MG63 (cell line): ENCODE results near the gene TATDN3. TPM values are rescaled to one million over a fixed set of nuclear protein-coding genes. Genes with fewer than 3 reads are reported as not detected.
A peak's percentile ranks its signal among the peaks of the same experiment; 100 is the strongest.
"Not testable (repeated sequence)": the region's sequence is repeated elsewhere in the genome, so short reads cannot be mapped to it uniquely, and the experiment has no call there.

Source experiments
- DNase-seq: peaks from one replicate; pipeline ENCODE4 v3.0.0-alpha.2; 2020
- H3K27me3 ChIP-seq: fragments of 250-450 bp; sonication (Bioruptor Pico); 2 replicates; pipeline ENCODE4 v1.5.1; 2020; ENCODE audit warnings: mild to moderate bottlenecking, moderate library complexity
- H3K36me3 ChIP-seq: fragments of 250-450 bp; sonication (Bioruptor Pico); 2 replicates; pipeline ENCODE4 v1.5.1; 2020; ENCODE audit warnings: mild to moderate bottlenecking, moderate library complexity
- H3K4me3 ChIP-seq: fragments of 250-450 bp; sonication (Bioruptor Pico); 2 replicates; pipeline ENCODE4 v1.5.1; 2020; ENCODE audit warnings: mild to moderate bottlenecking, moderate library complexity
- H3K9me3 ChIP-seq: fragments of 250-450 bp; sonication (Bioruptor Pico); 2 replicates; pipeline ENCODE4 v1.5.1; 2020; ENCODE audit warnings: mild to moderate bottlenecking, moderate library complexity
- total RNA-seq: library from RNA; depleted of rRNA; stranded (reverse); fragments of >200 nt; shearing (Covaris generic); gene quantifications from 2 replicates; pipeline ENCODE4 v1.2.3, GENCODE V29; 2014; ENCODE audit warnings: low replicate concordance; rRNA removed

Gene TATDN3, protein sequence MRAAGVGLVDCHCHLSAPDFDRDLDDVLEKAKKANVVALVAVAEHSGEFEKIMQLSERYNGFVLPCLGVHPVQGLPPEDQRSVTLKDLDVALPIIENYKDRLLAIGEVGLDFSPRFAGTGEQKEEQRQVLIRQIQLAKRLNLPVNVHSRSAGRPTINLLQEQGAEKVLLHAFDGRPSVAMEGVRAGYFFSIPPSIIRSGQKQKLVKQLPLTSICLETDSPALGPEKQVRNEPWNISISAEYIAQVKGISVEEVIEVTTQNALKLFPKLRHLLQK
- 15.6 and 19.5 TPM in 2 replicates for total RNA-seq

DNA sequence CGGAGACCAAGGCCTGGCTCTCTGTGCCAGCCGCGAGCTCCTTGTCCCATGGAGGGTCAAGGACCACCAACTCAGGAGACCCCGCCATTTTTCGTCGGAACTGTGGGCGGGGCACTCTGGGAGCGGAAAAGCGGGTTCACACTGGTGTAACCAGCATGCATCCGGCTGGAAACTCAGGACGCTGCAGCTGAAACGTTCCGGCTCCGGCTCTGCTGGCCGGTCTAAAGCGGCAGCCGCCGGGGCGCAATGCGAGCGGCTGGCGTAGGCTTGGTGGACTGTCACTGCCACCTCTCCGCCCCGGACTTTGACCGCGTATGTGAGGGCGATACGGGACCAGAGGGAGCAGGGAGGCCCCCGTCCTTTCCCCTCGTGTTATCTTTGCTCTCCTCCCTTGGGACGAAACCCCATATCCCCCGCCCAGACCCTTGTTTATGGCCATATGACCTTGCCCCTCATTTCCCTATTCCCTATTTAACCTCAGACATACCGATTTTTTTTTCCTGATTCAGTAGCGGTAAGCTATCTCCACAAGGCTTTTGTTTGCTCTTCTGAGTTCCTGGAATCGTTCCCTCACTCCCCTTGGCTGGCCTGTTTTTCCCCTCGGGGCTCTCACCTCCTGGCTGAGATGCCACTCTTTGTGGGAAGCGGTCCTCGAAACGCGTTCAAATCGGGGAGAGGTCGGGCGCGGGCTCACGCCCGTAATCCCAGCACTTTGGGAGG lies at the start of gene TATDN3, which contains the start of gene NSL1:
Gene TATDN3, plus strand, starts transcription at position 219 of the 720 bp plus-strand sequence. Its CDS starts 28 bp downstream, at position 247.
Gene NSL1, minus strand, starts transcription at position 102 of the 720 bp plus-strand sequence. Its CDS starts 14 bp downstream, at position 88.
- peak; percentile 93 for DNase-seq
- H3K9me3 ChIP-seq: no peaks in the 10 kb centered on the region
- H3K36me3 ChIP-seq: no peaks in the 10 kb centered on the region
- H3K4me3 ChIP-seq: peak within 1 kb of the TSS; percentile 99
- H3K27me3 ChIP-seq: no peaks in the 10 kb centered on the region

DNA sequence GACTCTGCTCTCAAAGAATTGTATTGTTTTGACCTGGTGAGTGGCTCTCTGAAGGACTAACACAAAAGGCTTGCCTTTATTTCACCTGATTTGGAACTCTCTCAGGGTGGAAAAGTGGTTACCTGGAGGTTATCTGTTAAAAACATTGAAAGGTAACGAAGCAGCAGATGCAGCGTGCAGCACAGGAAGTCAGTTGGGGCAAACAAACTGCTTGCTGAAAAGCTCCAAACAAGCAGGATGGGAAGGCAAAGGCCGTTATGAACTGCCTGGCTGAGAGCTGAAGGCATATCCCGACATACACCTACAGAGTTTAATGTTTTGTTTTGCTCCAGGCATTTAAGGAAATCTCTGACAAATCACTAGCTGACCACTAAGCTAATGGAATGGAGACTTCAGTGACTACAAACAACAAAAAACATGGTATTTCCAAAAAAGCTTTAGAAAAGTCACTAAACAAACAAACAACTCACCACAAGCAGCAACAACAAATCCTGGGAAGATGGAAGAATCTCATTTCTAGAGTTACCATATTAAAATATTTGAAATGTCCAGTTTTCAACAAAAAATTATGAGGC lies 47.7 kb upstream of the TATDN3 start:
- H3K4me3 ChIP-seq: no peak overlapping the region
- H3K9me3 ChIP-seq: peaks cover 8% of the 10 kb centered on the region
- DNase-seq: no peak
- H3K27me3 ChIP-seq: no peaks in the 10 kb centered on the region
- H3K36me3 ChIP-seq: peaks cover 7% of the 10 kb centered on the region; the same call in 1 of the 2 replicates

DNA sequence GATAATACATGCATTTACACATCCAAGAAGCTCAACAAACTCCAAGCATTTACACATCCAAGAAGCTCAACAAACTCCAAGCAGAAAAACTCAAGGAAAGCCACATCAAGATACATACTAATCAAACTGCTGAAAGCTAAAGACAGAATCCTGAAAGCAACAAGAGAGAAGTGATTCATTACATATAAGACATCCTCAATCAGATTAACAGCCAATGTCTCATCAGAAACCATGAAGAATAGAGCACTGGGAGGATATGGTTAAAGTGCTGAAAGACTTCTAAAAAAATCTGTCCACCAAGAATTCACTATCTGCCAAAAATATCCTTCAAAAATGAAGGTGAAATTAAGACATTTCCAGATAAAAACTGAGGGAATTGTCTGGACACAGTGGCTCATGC lies 46.4 kb upstream of the TATDN3 start:
- H3K4me3 ChIP-seq: no peak overlapping the region
- H3K36me3 ChIP-seq: peaks cover 7% of the 10 kb centered on the region; the same call in 1 of the 2 replicates
- peaks cover 8% of the 10 kb centered on the region for H3K9me3 ChIP-seq
- DNase-seq: no peak
- H3K27me3 ChIP-seq: no peaks in the 10 kb centered on the region

DNA sequence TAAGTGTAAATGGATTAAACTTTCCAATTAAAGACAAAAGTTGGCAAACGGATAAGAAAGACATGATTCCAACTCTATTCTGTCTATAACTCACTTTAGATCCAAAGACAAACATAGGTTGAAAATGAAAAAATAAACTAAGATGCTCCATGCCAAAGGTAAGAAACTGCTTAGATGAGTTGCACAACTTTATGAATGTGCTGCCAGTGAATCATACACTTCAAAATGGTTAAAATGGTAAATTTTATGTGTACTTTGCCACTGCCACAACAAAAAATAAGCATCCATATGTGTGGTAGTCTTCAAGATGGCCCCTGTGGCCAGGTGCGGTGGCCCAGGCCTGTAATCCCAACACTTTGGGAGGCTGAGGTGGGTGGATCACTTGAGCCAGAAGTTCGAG lies 45.1 kb upstream of the TATDN3 start:
- Histone ChIP-seq H3K4me3 (no peak overlapping the region), H3K27me3 (no peaks in the 10 kb centered on the region), H3K36me3 (peaks cover 3% of the 10 kb centered on the region; the same call in 1 of the 2 replicates), H3K9me3 (peaks cover 8% of the 10 kb centered on the region)
- no peak for DNase-seq

DNA sequence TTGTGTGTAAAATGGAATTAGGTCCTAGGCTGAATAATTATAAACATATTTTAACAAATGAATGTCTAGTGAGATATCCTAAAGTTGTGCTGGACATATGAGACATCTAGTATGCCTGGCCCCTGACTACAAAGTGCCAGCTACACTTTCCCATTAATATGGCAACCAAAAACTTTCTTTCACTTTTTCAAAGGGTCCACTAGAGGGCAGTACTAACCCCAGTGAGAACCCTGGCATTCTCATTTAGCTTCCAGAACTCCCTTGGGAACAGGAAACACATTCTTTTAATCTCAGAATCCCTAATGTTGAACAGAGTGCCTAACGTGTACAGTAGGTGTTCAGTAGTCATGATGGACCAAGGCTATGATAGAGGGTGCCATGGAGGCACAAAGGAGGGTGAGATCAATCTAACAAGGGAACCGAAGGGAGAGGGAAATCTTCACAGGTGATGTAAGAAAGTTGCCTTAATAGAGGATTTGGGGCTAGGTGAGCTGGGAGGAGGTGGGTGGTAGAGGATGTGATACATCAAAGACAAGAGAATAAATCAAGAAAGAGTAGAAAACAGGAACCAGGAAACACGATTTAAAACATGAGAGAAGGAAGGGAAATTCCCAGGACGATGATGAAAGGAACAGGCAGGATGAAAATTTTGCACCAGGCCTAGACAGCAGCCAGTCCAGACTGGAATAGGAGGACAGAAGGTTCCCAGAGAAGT lies 41.7 kb upstream of the TATDN3 start:
- Histone ChIP-seq H3K27me3 (no peaks in the 10 kb centered on the region), H3K9me3 (peaks cover 1% of the 10 kb centered on the region; the same call in 1 of the 2 replicates), H3K36me3 (no peaks in the 10 kb centered on the region), H3K4me3 (no peak overlapping the region)
- no peak for DNase-seq

DNA sequence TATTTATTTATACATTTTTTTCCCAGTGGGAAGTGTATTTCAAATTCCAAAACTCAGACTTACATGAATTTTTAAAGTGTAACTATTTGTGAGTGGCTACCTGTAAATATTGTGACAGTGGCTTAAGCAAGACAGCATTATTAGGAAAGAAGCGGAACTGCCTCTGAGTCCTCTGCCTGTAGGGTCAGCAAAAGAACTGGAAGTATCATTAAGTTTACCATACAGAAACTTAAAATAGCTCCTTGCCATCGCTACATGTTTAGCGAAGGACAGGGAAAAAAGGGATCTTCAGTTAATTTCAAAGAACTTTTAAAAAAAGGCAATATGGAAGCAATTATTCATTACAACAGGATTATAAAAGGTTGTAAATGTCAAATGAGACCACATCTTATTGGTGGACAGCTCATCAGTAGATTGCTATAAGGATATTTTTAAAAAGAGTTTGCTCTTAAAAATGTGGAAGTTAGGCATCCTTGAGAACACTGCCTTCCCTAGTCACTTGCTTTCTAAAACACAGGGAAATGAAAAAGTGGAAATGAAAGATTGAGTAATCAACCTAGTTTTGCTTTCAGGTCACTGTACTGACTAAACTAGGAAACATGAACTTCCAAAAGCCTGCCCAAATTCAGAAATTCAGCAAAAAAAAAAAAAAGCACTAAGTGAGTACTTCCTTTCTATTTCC lies 39.3 kb upstream of the TATDN3 start:
- no peak for DNase-seq

DNA sequence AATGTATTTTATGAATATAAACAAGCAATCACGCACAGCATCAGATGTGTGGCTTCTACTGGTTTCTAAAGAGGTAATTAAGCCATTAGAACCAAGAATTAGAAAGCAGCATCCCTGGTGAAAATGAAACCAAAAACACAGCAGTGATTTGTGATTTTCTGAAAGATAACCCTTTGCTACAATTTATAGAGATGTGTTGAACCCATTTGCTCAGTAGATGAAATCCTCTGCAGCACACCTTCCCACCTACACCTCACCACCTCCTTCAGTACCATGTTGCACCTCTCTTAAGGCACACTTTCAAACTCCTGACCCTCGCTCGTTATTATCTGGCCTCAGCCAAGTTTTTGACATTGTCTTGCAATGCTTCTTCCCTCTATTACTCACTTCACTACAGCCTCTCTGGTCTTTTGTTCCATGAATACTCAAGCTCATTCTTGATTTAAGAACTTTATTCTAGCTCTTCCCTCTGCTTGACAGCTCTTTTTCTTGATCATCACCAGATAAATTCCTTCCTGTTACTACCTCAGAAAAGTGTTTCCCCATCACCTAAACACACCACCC lies 38.7 kb upstream of the TATDN3 start:
- DNase-seq: no peak
- Histone ChIP-seq H3K27me3 (no peaks in the 10 kb centered on the region), H3K9me3 (no peaks in the 10 kb centered on the region), H3K36me3 (no peaks in the 10 kb centered on the region), H3K4me3 (no peak overlapping the region)

More for the DNA sequence above, 39.3 kb upstream of the TATDN3 start:
- Histone ChIP-seq H3K9me3 (0 out of 2 replicates have a peak, but pooled peaks cover 1% of the 10 kb centered on the region), H3K27me3 (no peaks in the 10 kb centered on the region), H3K36me3 (no peaks in the 10 kb centered on the region), H3K4me3 (no peak overlapping the region)

DNA sequence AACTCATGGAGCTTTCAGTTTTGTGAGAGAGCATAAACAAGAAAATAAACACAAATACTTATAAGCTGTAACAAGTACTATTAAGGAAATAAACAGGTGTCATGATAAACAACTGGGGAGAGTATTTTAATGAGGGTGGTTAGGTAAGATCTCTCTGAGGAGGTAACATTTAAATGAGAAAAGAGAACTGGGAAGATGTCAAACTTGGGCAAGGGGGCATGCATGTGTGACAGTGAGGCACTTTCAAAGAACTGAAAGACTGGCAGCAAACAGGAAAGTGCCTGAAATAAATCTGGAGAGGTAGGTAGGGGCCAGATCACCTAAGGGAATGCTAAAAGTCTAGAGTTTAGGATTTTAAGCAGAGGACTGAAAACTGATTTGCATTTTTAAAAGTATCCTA lies 37.9 kb upstream of the TATDN3 start:
- H3K4me3 ChIP-seq: no peak overlapping the region
- no peaks in the 10 kb centered on the region for H3K36me3 ChIP-seq
- H3K27me3 ChIP-seq: no peaks in the 10 kb centered on the region
- DNase-seq: no peak
- H3K9me3 ChIP-seq: no peaks in the 10 kb centered on the region

DNA sequence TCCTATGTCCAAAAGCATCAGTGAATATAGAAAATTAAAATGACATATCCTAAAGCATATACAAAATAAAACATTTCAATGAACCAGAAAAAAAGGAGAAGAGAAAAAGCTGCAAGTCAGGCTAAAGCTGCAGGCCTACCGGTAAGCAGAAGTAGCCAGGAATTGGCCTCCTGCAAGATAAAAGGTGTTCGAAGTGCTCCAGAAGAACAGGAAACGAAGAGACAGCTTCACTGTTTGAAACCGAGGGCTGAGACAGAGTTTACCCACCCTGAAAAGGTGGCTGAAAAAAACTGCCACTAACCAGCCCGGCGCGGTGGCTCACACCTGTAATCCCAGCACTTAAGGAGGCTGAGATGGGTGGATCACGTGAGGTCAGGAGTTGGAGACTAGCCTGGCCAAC lies 37.5 kb upstream of the TATDN3 start:
- no peaks in the 10 kb centered on the region for H3K36me3 ChIP-seq

DNA sequence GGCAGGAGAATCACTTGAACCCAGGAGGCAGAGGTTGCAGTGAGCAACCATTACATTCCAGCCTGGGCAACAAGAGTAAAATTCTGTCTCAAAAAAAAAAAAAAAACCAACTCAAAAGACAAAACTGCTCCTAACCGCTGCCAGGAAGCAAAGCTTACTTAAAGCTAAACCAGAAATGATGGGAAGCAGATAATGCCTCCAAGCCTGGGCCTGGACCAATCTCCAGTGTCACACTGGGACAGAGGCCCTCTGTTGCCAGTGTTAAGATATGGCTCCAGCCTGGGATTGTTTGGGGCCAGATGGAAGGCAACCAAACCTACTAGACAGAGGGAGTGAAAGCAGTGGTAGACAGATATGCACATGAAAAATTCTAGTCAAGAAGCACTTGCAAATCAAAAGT lies 37.0 kb upstream of the TATDN3 start:
- no peaks in the 10 kb centered on the region for H3K27me3 ChIP-seq
- H3K4me3 ChIP-seq: no peak overlapping the region
- DNase-seq: no peak
- no peaks in the 10 kb centered on the region for H3K36me3 ChIP-seq
- no peaks in the 10 kb centered on the region for H3K9me3 ChIP-seq

More for the DNA sequence above, 37.5 kb upstream of the TATDN3 start:
- DNase-seq: no peak
- Histone ChIP-seq H3K9me3 (no peaks in the 10 kb centered on the region), H3K4me3 (no peak overlapping the region), H3K27me3 (no peaks in the 10 kb centered on the region)

DNA sequence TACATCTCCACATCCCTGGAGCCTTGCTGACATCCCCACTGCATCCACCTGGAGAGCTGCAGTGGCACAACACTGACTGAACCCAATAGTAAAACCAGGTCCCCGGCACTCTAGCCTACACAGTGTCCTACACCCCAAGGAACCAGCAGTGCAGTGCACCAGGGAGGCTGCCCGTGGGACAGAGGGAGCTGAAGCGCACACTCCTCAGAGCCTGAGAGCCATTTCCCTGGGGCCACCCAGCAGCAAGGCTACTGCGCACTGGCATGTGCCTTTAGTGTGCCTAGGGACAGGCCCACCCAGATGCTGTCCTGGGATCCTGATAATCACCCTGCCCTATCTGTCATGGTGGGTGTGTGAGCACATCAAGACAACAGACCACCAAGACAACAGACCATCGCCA lies 32.0 kb upstream of the TATDN3 start:
- Histone ChIP-seq H3K36me3 (peaks cover 4% of the 10 kb centered on the region; the same call in 1 of the 2 replicates), H3K27me3 (no peaks in the 10 kb centered on the region), H3K9me3 (no peaks in the 10 kb centered on the region), H3K4me3 (no peak overlapping the region)
- DNase-seq: no peak

DNA sequence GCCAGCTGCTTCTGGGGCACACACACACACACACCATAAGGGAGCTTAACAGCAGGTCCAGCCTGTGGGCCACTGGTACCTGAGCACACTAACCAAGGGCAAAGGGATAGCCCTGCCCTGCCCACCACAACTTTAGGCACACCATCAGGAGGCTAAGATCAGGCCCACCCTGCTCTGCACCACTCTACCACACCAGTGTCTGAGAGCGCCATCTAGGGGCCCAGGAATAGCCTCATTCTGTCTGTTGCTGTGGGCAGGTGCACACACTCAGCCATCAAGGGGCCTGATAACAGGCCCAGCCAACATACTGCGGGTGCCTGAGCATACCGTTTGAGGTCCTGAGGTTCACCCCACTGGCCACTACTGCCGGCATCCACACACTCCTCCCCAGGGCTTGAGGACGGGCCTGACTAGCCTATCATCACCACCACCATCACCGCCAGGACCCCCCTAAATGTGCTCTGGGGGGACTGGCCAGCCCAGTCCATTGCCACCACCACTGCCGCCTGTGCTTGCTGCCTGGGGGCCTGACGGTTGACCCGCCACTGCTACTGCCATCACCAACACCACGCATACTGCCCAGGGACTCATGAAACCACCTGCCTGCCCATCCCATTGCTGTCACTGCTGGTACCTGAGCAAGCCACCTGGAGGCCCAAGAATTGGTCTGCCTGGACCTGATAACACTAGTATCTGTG lies 31.4 kb upstream of the TATDN3 start:
- no peaks in the 10 kb centered on the region for H3K9me3 ChIP-seq
- H3K36me3 ChIP-seq: peaks cover 4% of the 10 kb centered on the region; the same call in 1 of the 2 replicates
- H3K4me3 ChIP-seq: no peak overlapping the region
- no peaks in the 10 kb centered on the region for H3K27me3 ChIP-seq
- no peak for DNase-seq

DNA sequence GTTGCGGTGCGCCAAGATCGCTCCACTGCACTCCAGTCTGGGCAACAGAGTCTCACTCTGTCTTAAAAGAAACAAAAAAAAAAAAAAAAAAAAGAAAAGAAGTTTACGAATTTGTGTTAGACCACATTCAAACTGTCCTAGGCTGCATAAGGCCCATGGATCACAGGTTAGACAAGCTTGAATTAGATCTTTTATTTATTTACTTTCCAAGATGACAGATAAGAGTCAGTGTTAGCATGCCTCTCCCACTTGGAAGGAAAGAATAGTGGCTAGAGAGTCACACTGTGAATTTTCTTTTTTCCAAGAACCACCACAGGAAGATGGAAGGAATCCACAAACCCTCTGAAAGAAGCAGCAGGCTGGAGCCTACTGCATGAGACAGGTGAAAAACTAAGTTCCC lies 29.5 kb upstream of the TATDN3 start:
- Histone ChIP-seq H3K36me3 (peaks cover 5% of the 10 kb centered on the region), H3K27me3 (no peaks in the 10 kb centered on the region), H3K4me3 (no peak overlapping the region), H3K9me3 (peaks cover 3% of the 10 kb centered on the region)
- DNase-seq: no peak

DNA sequence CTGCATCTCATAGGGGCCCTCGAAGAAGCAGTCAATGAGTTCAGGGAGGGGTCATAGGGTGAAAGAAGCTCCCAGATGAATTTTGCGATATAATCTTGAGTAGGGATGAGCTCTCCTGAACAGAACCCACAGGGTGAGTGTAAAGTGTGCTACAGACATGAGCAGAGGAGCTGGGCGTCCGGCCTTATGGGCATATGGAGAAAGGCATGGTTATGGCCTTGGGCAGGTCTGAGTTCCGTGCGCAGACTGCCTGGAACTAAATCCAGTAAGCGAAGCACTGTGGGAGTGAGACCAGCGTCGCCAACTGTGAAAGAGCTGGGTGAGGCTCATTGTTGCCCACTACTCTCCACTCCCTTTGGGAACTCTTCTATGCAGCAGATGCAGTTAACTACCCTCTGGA lies 28.9 kb upstream of the TATDN3 start:
- H3K27me3 ChIP-seq: no peaks in the 10 kb centered on the region
- H3K9me3 ChIP-seq: peaks cover 9% of the 10 kb centered on the region
- no peak for DNase-seq
- H3K4me3 ChIP-seq: no peak overlapping the region
- peaks cover 11% of the 10 kb centered on the region for H3K36me3 ChIP-seq

DNA sequence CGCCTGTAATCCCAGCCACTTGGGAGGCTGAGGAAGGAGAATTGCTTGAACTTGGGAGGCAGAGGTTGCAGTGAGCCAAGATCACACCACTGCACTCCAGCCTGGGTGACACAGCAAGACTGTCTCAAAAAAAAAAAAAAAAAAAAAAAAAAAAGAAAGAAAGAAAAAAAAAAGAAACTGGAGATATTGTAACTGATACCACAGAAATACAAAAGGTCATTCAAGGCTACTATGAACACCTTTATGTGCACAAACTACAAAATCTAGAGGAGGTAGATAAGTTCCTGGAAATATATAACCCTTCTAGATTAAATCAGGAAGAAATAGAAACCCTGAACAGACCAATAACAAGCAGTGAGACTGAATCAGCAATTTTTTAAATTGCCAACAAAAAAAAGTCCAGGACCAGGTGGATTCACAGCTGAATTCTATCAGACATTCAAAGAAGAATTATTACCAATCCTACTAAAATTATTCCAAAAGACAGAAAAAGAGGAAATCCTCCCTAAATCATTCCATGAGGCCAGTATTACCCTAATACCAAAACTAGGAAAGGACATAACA lies 26.9 kb upstream of the TATDN3 start:
- H3K27me3 ChIP-seq, H3K4me3 ChIP-seq, DNase-seq: not testable (repeated sequence)
- peaks cover 11% of the 10 kb centered on the region for H3K36me3 ChIP-seq
- peaks cover 23% of the 10 kb centered on the region for H3K9me3 ChIP-seq
